ENCODE data around the gene GALK1.
A peak's percentile ranks its signal among the peaks of the same experiment; 100 is the strongest.

DNA sequence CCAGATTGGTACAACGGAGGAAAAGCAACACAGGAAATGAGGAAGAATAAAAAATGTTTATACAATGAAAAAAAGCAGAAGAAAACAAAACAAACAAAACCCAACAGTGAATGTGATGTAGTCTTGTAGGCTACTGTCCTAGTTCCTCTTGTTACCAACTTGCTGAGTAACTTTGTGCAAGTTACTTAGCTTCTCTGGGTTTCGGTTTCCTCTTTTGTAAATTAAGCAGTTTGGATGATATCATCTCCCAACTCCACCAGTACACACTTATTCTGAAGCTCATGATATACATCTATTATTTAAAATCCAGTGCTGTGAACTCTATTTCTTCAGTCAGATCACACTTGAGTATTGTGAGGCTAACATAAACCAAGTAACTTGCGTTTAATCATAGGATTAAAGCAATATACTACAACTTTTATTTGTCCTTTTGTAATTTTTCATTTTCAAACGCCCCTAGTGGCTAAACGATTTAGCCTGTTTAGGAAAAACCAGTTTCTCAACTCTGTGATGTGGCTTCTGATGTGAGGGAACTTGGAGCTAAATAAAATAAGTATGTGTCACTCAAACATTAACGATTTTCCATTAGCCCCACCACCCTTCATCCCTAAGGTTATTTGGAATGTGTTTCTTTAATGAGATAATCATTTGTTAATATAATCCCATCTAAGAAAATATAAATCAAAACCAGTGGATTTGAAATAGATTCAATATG, 18.2 kb upstream of the GALK1 start:
- TF ChIP-seq, protein P1, sequence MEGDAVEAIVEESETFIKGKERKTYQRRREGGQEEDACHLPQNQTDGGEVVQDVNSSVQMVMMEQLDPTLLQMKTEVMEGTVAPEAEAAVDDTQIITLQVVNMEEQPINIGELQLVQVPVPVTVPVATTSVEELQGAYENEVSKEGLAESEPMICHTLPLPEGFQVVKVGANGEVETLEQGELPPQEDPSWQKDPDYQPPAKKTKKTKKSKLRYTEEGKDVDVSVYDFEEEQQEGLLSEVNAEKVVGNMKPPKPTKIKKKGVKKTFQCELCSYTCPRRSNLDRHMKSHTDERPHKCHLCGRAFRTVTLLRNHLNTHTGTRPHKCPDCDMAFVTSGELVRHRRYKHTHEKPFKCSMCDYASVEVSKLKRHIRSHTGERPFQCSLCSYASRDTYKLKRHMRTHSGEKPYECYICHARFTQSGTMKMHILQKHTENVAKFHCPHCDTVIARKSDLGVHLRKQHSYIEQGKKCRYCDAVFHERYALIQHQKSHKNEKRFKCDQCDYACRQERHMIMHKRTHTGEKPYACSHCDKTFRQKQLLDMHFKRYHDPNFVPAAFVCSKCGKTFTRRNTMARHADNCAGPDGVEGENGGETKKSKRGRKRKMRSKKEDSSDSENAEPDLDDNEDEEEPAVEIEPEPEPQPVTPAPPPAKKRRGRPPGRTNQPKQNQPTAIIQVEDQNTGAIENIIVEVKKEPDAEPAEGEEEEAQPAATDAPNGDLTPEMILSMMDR (conservative IDR thresholded peaks at IDR 0.05; ENCODE audit: low read length) = peak; percentile 85
- TF ChIP-seq EZH2phosphoT487 (IDR thresholded peaks at IDR 0.05; ENCODE audit: borderline replicate concordance) = no peak

Data from Loucy (cell line).